Smooth muscle cell (in vitro differentiated cells): Measurements from ENCODE around the gene CIAO3. TPM values are rescaled to one million over a fixed set of nuclear protein-coding genes. Genes with fewer than 3 reads are reported as not detected.

ENCODE experiments used
- DNase-seq: peaks from one replicate; lab custom pipeline; 2025; ENCODE audit not compliant: unreplicated experiment; lab: John Stamatoyannopoulos, UW
- H2AFZ ChIP-seq: fragments of 200-600 bp; sonication (generic); 2 replicates; pipeline ENCODE4 v1.6.0; 2016; ENCODE audit warnings: antibody characterized with exemption, low read depth, mild to moderate bottlenecking
- H3F3A ChIP-seq: fragments of 200-600 bp; sonication (generic); 2 replicates; pipeline ENCODE4 v1.6.0; 2017; ENCODE audit warnings: antibody characterized with exemption, low read depth
- H3K27ac ChIP-seq: fragments of 200-600 bp; sonication (generic); 2 replicates; pipeline ENCODE4 v1.5.1; 2016; ENCODE audit warnings: low read depth, mild to moderate bottlenecking
- H3K27me3 ChIP-seq: fragments of 200-600 bp; sonication (generic); 2 replicates; pipeline ENCODE4 v1.6.1; 2016; ENCODE audit warnings: low read depth, mild to moderate bottlenecking
- H3K36me3 ChIP-seq: fragments of 200-600 bp; sonication (generic); 2 replicates; pipeline ENCODE4 v1.5.1; 2016; ENCODE audit warnings: low read depth
- H3K4me1 ChIP-seq: fragments of 200-600 bp; sonication (generic); 2 replicates; pipeline ENCODE4 v1.5.1; 2016; ENCODE audit warnings: low read depth
- H3K4me2 ChIP-seq: fragments of 200-600 bp; sonication (generic); 2 replicates; pipeline ENCODE4 v1.6.0; 2016; ENCODE audit warnings: mild to moderate bottlenecking
- H3K4me3 ChIP-seq: fragments of 200-600 bp; sonication (generic); 2 replicates; pipeline ENCODE4 v1.5.1; 2016; ENCODE audit warnings: mild to moderate bottlenecking
- H3K79me2 ChIP-seq: fragments of 200-600 bp; sonication (generic); 2 replicates; pipeline ENCODE4 v1.6.0; 2016; ENCODE audit warnings: low read depth, mild to moderate bottlenecking
- H3K9ac ChIP-seq: fragments of 200-600 bp; sonication (generic); 2 replicates; pipeline ENCODE4 v1.6.0; 2016; ENCODE audit warnings: low read depth
- H3K9me3 ChIP-seq: fragments of 200-600 bp; sonication (generic); replicated peaks from 2 replicates; pipeline ENCODE4 v1.5.1; 2016; ENCODE audit warnings: low read depth
- H4K20me1 ChIP-seq: fragments of 200-600 bp; sonication (generic); 2 replicates; pipeline ENCODE4 v1.6.0; 2016; ENCODE audit warnings: low read depth
- WGBS: methylation state at CpG from one replicate; pipeline ENCODE4 v1.1.7; 2016; ENCODE audit warnings: low lambda C conversion rate; 5-methylcytosine and 5-hydroxymethylcytosine counted together
- polyA plus RNA-seq: library from polyadenylated mRNA; unstranded; fragments of >200 nt; fragmentation: Nextera tagmentation; extraction: Ambion mirVana; gene quantifications from 2 replicates; pipeline ENCODE4 v1.2.1, GENCODE V29; 2016
- total RNA-seq: library from RNA; depleted of rRNA; stranded (reverse); fragments of >200 nt; gene quantifications from 2 replicates; pipeline ENCODE4 v1.2.3, GENCODE V29; 2014
- TF ChIP-seq, protein P1 (sequence below): fragments of 200-600 bp; sonication (generic); IDR thresholded peaks from 2 replicates; pipeline ENCODE4 v1.5.1; 2017; ENCODE audit warnings: borderline replicate concordance, mild to moderate bottlenecking, antibody characterized with exemption; ENCODE audit not compliant: insufficient read depth, poor library complexity, severe bottlenecking

Gene CIAO3
- total and polyA plus RNA-seq, 2 experiments from 2014 or later, result 19.7 to 39.6 TPM

DNA sequence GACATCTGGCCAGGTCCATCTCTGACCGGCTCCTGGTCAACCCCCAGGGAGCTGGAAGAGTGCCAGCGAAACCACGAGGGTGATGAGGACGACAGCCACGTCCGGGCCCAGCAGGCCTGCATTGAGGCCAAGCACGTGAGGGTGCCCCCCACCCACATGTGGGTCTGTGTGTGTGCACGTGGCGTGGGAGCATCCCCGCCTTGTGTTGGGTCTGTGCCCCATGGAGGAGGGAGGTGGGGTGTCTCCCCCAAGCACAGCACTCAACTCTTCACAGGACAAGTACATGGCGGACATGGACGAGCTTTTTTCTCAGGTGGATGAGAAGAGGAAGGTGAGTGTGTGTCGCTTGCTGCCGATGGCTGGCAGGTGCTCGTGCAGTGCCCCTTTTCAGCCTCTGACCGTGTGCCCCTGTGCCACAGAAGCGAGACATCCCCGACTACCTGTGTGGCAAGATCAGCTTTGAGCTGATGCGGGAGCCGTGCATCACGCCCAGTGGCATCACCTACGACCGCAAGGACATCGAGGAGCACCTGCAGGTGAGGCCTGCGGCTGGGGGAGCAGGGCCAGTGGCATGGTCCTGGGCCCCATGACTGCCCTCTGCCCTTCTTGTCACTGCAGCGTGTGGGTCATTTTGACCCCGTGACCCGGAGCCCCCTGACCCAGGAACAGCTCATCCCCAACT is 58.9 kb downstream of the CIAO3 start:
- Histone ChIP-seq H3K79me2 (peaks cover 32% of the 10 kb centered on the region), H3K4me3 (peak overlapping the region; percentile 93), H2AFZ (no peak overlapping the region), H4K20me1 (peaks cover 33% of the 10 kb centered on the region), H3K27me3 (no peaks in the 10 kb centered on the region), H3K4me1 (peaks cover 18% of the 10 kb centered on the region), H3F3A (no peaks in the 10 kb centered on the region), H3K4me2 (peak overlapping the region; percentile 99), H3K9ac (no peak overlapping the region), H3K27ac (peak overlapping the region; percentile 74), H3K9me3 (no peaks in the 10 kb centered on the region), H3K36me3 (no peaks in the 10 kb centered on the region)
- 92% methylated on average over 28 of the region's 28 CpGs for WGBS
- TF ChIP-seq, protein P1, sequence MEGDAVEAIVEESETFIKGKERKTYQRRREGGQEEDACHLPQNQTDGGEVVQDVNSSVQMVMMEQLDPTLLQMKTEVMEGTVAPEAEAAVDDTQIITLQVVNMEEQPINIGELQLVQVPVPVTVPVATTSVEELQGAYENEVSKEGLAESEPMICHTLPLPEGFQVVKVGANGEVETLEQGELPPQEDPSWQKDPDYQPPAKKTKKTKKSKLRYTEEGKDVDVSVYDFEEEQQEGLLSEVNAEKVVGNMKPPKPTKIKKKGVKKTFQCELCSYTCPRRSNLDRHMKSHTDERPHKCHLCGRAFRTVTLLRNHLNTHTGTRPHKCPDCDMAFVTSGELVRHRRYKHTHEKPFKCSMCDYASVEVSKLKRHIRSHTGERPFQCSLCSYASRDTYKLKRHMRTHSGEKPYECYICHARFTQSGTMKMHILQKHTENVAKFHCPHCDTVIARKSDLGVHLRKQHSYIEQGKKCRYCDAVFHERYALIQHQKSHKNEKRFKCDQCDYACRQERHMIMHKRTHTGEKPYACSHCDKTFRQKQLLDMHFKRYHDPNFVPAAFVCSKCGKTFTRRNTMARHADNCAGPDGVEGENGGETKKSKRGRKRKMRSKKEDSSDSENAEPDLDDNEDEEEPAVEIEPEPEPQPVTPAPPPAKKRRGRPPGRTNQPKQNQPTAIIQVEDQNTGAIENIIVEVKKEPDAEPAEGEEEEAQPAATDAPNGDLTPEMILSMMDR, result no peak
- DNase-seq, result no peak

DNA sequence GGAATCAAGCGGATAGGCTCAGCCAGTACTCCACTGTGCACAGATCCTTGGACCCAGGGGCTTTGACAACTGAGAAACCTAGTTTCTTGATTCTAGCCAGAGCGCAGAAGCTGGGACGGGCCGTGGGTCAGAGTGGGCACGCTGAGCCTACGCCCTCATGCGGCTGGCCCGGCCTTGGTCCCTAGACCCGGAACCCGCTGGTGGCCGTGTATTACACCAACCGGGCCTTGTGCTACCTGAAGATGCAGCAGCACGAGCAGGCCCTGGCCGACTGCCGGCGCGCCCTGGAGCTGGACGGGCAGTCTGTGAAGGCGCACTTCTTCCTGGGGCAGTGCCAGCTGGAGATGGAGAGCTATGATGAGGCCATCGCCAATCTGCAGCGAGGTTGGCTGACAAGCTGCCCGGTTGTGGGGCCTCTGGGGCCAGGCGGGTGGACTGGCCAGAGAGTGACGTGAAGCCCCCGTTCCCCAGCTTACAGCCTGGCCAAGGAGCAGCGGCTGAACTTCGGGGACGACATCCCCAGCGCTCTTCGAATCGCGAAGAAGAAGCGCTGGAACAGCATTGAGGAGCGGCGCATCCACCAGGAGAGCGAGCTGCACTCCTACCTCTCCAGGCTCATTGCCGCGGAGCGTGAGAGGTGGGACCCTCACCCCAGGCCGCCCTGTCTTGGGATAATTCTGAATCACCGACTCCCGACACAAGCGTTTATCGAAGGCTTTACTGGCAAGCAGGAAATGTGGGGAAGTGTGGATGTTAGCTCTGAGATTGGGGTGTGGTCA is 59.6 kb downstream of the CIAO3 start:
- Histone ChIP-seq H3K4me3 (peak overlapping the region; percentile 93), H3K9ac (peak overlapping the region; percentile 85), H3K4me1 (peaks cover 18% of the 10 kb centered on the region), H3K36me3 (no peaks in the 10 kb centered on the region), H3K9me3 (no peaks in the 10 kb centered on the region), H2AFZ (no peak overlapping the region), H3K4me2 (peak overlapping the region; percentile 99), H3K27ac (peak overlapping the region; percentile 74), H4K20me1 (peaks cover 33% of the 10 kb centered on the region), H3F3A (no peaks in the 10 kb centered on the region), H3K27me3 (no peaks in the 10 kb centered on the region), H3K79me2 (peaks cover 32% of the 10 kb centered on the region)
- TF ChIP-seq, protein P1, result no peak
- DNase-seq, result no peak
- 59% methylated on average over 44 of the region's 44 CpGs for WGBS

GRCh38 chr16:680625-680945 is 60.2 kb downstream of the CIAO3 start:
- Histone ChIP-seq H3K79me2 (peaks cover 32% of the 10 kb centered on the region), H3K4me3 (peak overlapping the region; percentile 93), H3F3A (no peaks in the 10 kb centered on the region), H3K27ac (peak overlapping the region; percentile 74), H3K27me3 (no peaks in the 10 kb centered on the region), H2AFZ (no peak overlapping the region), H3K9ac (peak overlapping the region; percentile 85), H3K9me3 (no peaks in the 10 kb centered on the region), H3K36me3 (no peaks in the 10 kb centered on the region), H3K4me2 (peak overlapping the region; percentile 99), H4K20me1 (peaks cover 33% of the 10 kb centered on the region), H3K4me1 (peaks cover 18% of the 10 kb centered on the region)
- TF ChIP-seq, protein P1, result no peak
- DNase-seq, result no peak
- under 1% methylated on average over 34 of the region's 38 CpGs for WGBS
